ENCODE measurements around the gene ICAM3. TPM values are rescaled to one million over a fixed set of nuclear protein-coding genes. Genes with fewer than 3 reads are reported as not detected.

Gene ICAM3
- total RNA-seq, 2 experiments from 2014 or later: 63.7 to 76.4 TPM

DNA sequence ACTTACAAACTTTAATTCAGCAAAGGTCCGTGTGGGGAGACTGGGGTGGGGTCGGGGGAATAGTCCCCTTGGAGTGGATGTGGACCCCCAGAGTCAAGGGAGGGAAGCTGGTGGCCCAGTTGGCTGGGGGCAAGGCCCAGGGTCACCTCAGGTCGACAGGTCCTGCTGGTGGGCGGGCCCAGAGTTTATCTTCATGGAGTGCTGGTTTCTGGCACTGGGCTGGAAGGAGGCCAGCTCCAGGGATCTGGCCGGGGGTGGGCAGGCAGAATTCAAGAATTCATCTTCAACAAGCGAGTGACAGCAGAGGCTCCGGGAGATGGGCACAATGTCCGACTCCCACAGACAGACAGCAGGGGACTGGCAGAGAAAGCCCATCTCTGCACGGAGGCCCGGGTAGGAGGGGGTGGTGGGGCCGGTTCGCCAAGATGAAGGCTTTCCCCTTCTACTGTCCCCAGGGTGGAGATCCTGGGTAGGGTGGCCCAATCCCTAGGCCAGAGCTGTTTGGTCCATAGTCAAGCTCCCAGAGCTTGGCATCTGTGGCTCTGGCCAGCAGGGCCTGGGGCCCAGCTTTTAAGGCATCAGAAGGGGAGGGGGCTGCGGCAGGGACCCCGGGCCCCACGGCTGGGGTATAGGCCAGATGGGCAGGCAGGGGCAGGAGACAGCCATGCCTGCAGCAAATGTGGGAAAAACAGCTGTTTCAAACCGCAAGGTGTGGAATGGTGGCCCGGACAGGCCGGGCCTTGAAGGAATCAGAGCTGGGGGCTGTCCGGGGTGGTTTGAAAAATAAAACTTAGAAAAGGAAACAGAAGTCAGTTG lies 23.0 kb downstream of the ICAM3 start:
- TSS peak; percentile 86 for BruUV-seq (replicated peaks)
- ChIA-PET CTCF (ENCODE audit: unreplicated experiment) (no interaction called here), POLR2A (no interaction called here)
- H4K20me1 ChIP-seq (ENCODE audit: insufficient read depth, low read length): no peaks in the 10 kb centered on the region
- H3K79me2 ChIP-seq (ENCODE audit: insufficient read depth, low read depth, low read length): no peaks in the 10 kb centered on the region
- H3K36me3 ChIP-seq (ENCODE audit: insufficient read depth, low read length): peaks cover 67% of the 10 kb centered on the region
- no peaks in the 10 kb centered on the region for H3K9me2 ChIP-seq (ENCODE audit: insufficient read depth, low read length)
- no peak overlapping the region for H3K27ac ChIP-seq (ENCODE audit: low read depth, low read length, poor library complexity, severe bottlenecking)
- no peak for DNase-seq (ENCODE audit: low spot score)
- H3K4me2 ChIP-seq (ENCODE audit: low read length): peak overlapping the region; percentile 96
- H2AFZ ChIP-seq (ENCODE audit: low read length): no peak overlapping the region
- no peaks in the 10 kb centered on the region for H3K9me3 ChIP-seq (ENCODE audit: low read length)
- TF ChIP-seq EZH2phosphoT487 (IDR thresholded peaks at IDR 0.05; ENCODE audit: borderline replicate concordance, low read depth, low read length): no peak
- TF ChIP-seq CTCF (conservative IDR thresholded peaks at IDR 0.05; ENCODE audit: low read length): no peak
- peaks cover 13% of the 10 kb centered on the region for H3K4me1 ChIP-seq (ENCODE audit: insufficient read depth, low read length, poor library complexity, severe bottlenecking)
- peak overlapping the region; percentile 82 for H3K4me3 ChIP-seq (ENCODE audit: low read depth, low read length, poor library complexity, severe bottlenecking)
- intact Hi-C loops (cut with micrococcal nuclease; ENCODE audit: unreplicated experiment): no loop called here

DNA sequence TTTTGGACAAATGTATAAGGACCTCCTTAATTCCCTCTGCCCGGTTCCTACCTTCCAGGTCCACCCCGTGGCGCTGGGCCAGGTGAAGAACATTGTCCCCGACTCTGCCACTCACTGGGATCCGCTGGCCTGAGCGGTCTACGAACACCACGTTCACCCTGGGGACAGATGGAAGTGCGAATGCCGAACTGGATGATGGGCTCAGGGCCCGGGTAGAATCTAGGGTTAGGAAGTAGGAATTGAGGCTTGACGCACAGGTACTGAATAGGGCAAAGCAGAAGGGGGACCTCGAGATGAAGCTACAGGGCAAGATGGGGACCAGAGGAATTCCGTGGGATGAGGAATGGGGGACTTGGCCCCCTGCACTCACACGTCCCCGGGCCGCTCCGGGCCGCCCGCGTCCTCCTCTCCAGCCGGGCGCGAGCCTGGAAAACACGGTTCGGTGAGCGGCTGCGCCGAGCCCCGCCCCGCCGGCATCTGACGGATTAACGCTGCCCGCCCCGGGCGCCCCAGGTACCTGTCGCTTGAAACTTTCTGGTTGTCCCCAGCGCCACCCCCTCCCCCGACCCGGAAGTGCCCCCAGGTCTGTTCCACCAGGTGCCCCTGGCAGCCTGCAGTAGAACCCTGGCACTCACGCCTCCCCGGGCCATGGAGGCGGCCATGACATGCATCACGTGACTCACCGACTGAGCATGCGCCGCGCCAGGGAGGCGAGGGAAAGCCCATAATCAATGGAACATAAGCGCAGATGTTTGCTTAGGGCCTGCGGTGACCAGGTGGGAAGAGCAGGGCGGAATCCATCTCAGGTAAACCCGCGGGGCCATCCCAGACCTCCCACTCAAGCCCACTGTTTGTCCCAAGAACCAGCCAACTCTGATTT lies 23.8 kb downstream of the ICAM3 start, which contains the start of gene FDX2:
Gene FDX2, minus strand, starts transcription at position 681 of the 880 bp plus-strand sequence. Its CDS starts 19 bp downstream, at position 662.
- Histone ChIP-seq H3K4me1 (ENCODE audit: insufficient read depth, low read length, poor library complexity, severe bottlenecking) (peaks cover 13% of the 10 kb centered on the region), H2AFZ (ENCODE audit: low read length) (peak within 1 kb of the TSS; percentile 65), H3K9me3 (ENCODE audit: low read length) (no peaks in the 10 kb centered on the region), H3K9me2 (ENCODE audit: insufficient read depth, low read length) (no peaks in the 10 kb centered on the region), H3K79me2 (ENCODE audit: insufficient read depth, low read depth, low read length) (no peaks in the 10 kb centered on the region), H3K36me3 (ENCODE audit: insufficient read depth, low read length) (peaks cover 62% of the 10 kb centered on the region), H3K4me2 (ENCODE audit: low read length) (peak within 1 kb of the TSS; percentile 96), H3K27ac (ENCODE audit: low read depth, low read length, poor library complexity, severe bottlenecking) (peak within 1 kb of the TSS; percentile 2), H4K20me1 (ENCODE audit: insufficient read depth, low read length) (no peaks in the 10 kb centered on the region), H3K4me3 (ENCODE audit: low read depth, low read length, poor library complexity, severe bottlenecking) (peak within 1 kb of the TSS; percentile 82)
- intact Hi-C loops (cut with micrococcal nuclease; ENCODE audit: unreplicated experiment): no loop called here
- POLR2A ChIA-PET: interaction anchor here (0.5 to 0.7 kb wide), 4 partner anchors 18 to 59 kb away, joined by 3 to 5 read pairs (median 4); partner anchors contain the start of gene RAVER1
- peak; percentile 86 for DNase-seq (ENCODE audit: low spot score)
- BruUV-seq (replicated peaks): no TSS peak
- no peak for TF ChIP-seq CTCF (conservative IDR thresholded peaks at IDR 0.05; ENCODE audit: low read length)
- no peak for TF ChIP-seq EZH2phosphoT487 (IDR thresholded peaks at IDR 0.05; ENCODE audit: borderline replicate concordance, low read depth, low read length)
- CTCF ChIA-PET (ENCODE audit: unreplicated experiment): no interaction called here

All from OCI-LY7 (cell line).